ENCODE data around the gene TRIM29. TPM values are rescaled to one million over a fixed set of nuclear protein-coding genes. Genes with fewer than 3 reads are reported as not detected.

TRIM29 gene
- total RNA-seq, 1 experiment from 2014 or later = 2.1 TPM

- peak; percentile 68 for DNase-seq
- no peak for TF ChIP-seq CTCF (IDR thresholded peaks at IDR 0.05; ENCODE audit: unreplicated experiment)
- Mint-ChIP-seq H3K9me3 (ENCODE audit: low read depth, unreplicated experiment) (no peaks in the 10 kb centered on the region), H3K4me1 (ENCODE audit: low read depth, unreplicated experiment) (no peaks in the 10 kb centered on the region), H3K27ac (ENCODE audit: unreplicated experiment) (no peak overlapping the region), H3K4me3 (ENCODE audit: low read depth, unreplicated experiment) (peak overlapping the region; percentile 77), H3K27me3 (ENCODE audit: unreplicated experiment) (peaks cover 79% of the 10 kb centered on the region), H3K36me3 (ENCODE audit: insufficient read depth, unreplicated experiment) (no peaks in the 10 kb centered on the region)
- CTCF ChIA-PET = interaction anchor here (0.8 to 1.5 kb wide), 4 partner anchors 36 to 131 kb away, joined by 3 read pairs; no protein-coding TSS in a partner anchor
- intact Hi-C loops (cut with micrococcal nuclease; ENCODE audit: unreplicated experiment) = no loop called here
- no TSS peak for BruUV-seq (replicated peaks)
These were observed 31.2 kb upstream of the TRIM29 start for GRCh38 chr11:120168960-120169681.

GRCh38 chr11:120168108-120168959 is 30.4 kb upstream of the TRIM29 start:
- no peak for DNase-seq
- peaks cover 71% of the 10 kb centered on the region for H3K27me3 Mint-ChIP-seq (ENCODE audit: unreplicated experiment)
- CTCF ChIA-PET = interaction anchor here (0.6 to 1.5 kb wide), 5 partner anchors 35 to 1039 kb away, joined by 3 read pairs; no protein-coding TSS in a partner anchor
- intact Hi-C loops (cut with micrococcal nuclease; ENCODE audit: unreplicated experiment) = no loop called here
- H3K4me1 Mint-ChIP-seq (ENCODE audit: low read depth, unreplicated experiment) = no peaks in the 10 kb centered on the region
- H3K36me3 Mint-ChIP-seq (ENCODE audit: insufficient read depth, unreplicated experiment) = no peaks in the 10 kb centered on the region
- no peak for TF ChIP-seq CTCF (IDR thresholded peaks at IDR 0.05; ENCODE audit: unreplicated experiment)
- H3K27ac Mint-ChIP-seq (ENCODE audit: unreplicated experiment) = no peak overlapping the region
- H3K4me3 Mint-ChIP-seq (ENCODE audit: low read depth, unreplicated experiment) = peak overlapping the region; percentile 77
- no peaks in the 10 kb centered on the region for H3K9me3 Mint-ChIP-seq (ENCODE audit: low read depth, unreplicated experiment)
- BruUV-seq (replicated peaks) = no TSS peak

DNA sequence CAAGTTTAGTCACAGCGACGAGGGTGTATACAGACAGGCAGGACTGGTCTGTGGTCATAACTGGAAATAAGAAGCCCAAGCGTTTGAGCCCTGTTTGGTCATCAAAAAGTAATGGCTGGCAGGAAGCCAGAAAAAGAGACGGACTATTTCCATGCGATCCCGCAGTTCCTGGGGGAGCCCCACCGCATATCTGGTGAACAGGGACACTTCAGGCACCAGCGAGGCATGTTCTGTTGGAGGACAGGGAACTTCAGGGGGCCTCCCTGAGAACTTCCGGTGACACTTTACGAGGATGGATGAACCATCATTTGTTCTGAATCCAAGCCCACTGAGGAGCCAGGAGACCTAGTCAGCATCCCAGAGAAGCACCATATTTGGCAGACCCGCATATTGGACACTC is 29.7 kb upstream of the TRIM29 start:
- Mint-ChIP-seq H3K27ac (ENCODE audit: unreplicated experiment) (no peak overlapping the region), H3K4me1 (ENCODE audit: low read depth, unreplicated experiment) (no peaks in the 10 kb centered on the region), H3K9me3 (ENCODE audit: low read depth, unreplicated experiment) (no peaks in the 10 kb centered on the region), H3K27me3 (ENCODE audit: unreplicated experiment) (peaks cover 65% of the 10 kb centered on the region), H3K36me3 (ENCODE audit: insufficient read depth, unreplicated experiment) (no peaks in the 10 kb centered on the region), H3K4me3 (ENCODE audit: low read depth, unreplicated experiment) (no peak overlapping the region)
- CTCF ChIA-PET = interaction anchor here (0.6 to 1.5 kb wide), 2 partner anchors 133 to 1039 kb away, joined by 3 read pairs; no protein-coding TSS in a partner anchor
- no TSS peak for BruUV-seq (replicated peaks)
- no peak for TF ChIP-seq CTCF (IDR thresholded peaks at IDR 0.05; ENCODE audit: unreplicated experiment)
- intact Hi-C loops (cut with micrococcal nuclease; ENCODE audit: unreplicated experiment) = no loop called here
- DNase-seq = no peak

- CTCF ChIA-PET = no interaction called here
- Mint-ChIP-seq H3K9me3 (ENCODE audit: low read depth, unreplicated experiment) (no peaks in the 10 kb centered on the region), H3K27ac (ENCODE audit: unreplicated experiment) (no peak overlapping the region), H3K36me3 (ENCODE audit: insufficient read depth, unreplicated experiment) (no peaks in the 10 kb centered on the region), H3K27me3 (ENCODE audit: unreplicated experiment) (peaks cover 20% of the 10 kb centered on the region), H3K4me3 (ENCODE audit: low read depth, unreplicated experiment) (no peak overlapping the region), H3K4me1 (ENCODE audit: low read depth, unreplicated experiment) (no peaks in the 10 kb centered on the region)
- no peak for DNase-seq
- BruUV-seq (replicated peaks) = no TSS peak
- intact Hi-C loops (cut with micrococcal nuclease; ENCODE audit: unreplicated experiment) = no loop called here
- no peak for TF ChIP-seq CTCF (IDR thresholded peaks at IDR 0.05; ENCODE audit: unreplicated experiment)
These were observed 22.5 kb upstream of the TRIM29 start for GRCh38 chr11:120160436-120160835.
